ENCODE results near the gene ASAP3.

Gene ASAP3

DNA sequence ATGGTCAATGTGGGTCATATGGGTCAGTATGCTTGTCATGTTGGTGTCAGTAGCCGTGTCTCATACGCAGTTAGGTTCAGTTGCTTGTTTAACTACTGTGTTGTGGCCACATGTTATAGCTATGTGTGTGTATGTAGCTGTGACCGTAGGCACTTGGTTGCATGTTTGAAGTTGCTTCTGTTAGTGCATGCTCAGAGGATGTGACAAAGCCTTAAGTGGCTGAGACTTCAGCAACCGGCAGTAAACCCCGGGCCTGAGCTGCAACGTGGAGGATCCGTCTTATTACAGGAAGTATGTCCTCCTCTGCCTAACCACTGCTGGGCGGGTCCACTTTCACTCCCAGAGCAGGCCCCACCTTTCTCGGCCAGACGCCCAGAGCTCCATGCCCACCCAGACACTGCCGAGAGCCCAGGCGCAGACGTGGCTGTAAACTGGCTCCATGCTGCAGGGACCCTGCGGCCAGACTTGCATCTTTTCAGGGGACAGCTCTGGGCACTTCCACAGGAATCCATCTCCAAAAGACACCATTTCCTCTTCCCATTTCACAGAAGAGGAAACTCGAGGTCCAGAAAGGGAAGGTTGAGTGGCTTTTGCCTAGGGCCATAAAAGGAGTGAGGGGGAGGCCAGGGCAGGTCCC is 61.6 kb downstream of the ASAP3 start:
- DNase-seq: peak; percentile 75

DNA sequence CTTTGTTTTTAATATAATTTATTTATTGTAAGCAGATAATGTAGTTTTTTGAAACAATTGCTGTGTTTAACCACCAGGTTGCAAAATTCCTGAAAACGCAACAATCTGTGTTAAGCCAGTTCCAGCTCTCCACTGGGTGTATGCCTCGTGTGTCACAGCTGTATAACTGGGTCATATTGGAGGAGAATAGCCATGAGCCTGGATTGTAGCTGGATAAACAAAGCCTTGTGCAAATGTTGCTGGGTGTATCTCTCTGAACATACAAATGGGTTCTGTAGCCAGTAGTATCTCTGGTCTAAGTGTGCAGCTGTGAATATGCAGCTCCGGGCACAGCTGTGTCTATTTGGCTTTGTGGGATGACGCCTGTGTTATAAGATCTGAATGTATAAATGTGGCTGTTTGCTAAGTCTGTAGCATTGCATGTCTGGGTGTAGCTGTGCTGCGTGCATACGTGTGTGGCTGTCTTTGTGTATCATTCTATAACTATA is 62.2 kb downstream of the ASAP3 start:
- no peak for DNase-seq

DNA sequence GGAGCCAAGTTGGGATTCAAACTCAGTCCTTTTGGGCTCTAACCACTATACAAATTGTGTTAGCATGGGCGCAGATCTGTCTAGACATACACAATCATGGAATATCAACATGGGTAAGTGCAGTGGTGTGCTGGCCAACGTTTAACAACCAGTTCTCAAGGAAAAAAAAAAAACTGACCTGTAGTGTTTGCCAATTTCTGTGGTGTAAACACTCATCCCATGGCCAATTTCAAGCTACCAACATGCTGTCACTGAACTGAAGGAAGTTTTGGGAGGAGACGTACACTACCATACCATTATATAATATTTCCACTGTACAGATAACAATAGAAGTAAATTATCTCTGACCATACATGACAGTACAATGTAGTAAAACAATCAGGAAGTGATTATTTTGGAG is 62.6 kb downstream of the ASAP3 start:
- no peak for DNase-seq

DNA sequence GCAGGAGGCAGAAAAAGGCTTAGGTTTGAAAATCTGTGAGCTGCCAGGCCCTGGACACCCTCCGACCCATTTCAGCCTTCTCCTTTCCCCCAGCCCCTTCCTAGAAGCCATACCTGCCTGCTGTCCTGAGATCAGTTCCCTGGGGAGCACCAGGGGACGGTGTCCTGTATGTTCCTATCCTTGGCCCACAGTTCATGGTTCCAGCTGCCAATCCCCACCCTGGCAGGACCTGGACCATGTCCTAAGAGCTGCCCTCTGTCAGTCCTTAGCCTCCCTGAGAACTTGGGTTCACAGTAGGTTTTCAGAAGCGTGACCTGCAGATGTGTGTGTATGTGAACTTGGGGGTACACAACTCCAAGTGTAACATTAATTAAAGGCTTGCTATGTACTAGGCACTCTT is 63.2 kb downstream of the ASAP3 start:
- no peak for DNase-seq

DNA sequence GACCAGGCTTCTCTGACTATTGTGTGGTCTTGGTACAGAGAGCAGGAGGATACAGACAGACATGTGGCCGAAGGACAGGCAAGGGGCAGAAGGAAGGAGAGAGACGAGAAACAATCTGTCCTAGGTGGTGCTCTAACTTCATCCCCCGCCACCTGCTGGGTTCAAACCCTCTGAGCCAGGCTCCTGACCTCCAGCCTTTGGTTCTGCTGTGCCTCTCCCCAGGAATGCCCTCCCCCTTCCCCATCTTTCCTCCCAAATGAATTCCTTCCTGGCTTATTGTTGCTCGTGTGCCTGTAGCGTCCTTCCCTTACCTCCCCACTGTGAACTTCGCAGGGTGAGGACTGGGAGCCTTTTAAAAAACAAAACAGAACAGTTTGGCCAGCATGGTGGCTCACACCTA is 64.8 kb downstream of the ASAP3 start:
- DNase-seq: no peak

DNA sequence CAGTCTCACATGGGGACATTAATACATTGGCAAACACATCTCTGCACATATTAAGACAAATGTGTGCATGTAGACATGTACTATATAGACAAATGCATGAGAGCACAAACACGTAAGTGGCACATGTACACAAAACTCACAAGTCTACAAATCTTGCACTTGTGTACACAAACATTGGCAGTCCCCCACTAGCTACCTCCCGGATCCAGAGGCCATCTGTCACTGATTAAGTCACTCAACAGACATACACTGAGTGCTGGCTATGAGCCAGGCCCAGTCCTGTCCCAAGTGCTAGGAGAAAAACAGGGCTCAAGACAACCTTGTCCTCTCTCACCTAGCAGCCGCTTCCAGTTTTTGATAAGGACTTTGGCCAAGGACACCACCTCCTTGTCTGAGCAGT is 66.4 kb downstream of the ASAP3 start:
- DNase-seq: no peak

DNA sequence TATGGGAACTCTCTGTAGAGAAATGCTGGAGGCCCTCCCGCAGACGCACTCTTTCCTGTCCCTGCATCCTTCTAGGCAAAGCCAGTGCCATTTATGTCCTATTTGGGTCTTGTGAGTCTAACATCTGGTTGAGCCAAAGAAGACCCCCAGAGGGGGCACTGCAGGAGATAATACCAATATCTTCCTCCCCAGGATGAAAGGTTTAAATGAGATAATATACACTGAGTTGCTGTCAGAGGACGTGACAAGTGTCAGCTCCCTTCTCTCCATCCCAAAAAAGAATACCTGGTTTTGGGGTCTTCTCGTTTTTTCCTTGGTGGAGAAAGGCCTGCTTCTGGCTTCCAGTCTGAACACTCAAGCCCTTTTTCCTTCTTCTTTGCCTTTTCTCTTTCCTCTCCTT is 67.0 kb downstream of the ASAP3 start:
- no peak for DNase-seq

DNA sequence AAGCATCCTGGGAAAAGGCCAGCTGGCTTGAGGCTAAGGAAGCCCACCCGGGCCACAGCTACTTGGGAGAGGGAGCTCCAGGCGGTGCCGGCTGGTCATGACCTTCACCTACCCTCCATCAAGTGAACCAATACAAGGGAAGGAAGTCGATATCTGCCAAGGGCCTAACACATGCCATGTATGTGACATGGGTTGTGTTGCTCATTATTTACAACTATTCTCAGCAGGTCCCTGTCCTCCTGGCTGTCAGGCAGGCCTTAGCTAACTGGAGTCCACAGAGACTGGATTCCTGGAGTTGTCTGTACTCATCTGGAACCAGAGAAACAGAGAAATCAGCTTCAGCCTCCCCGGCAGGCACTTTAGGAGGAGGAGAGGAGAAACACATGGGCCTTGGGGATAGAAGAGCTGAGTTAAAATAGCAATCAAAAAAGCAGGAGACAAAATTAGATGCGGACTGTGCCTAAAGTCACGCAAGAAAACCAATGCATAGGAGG is 75.1 kb downstream of the ASAP3 start:
- no peak for DNase-seq

DNA sequence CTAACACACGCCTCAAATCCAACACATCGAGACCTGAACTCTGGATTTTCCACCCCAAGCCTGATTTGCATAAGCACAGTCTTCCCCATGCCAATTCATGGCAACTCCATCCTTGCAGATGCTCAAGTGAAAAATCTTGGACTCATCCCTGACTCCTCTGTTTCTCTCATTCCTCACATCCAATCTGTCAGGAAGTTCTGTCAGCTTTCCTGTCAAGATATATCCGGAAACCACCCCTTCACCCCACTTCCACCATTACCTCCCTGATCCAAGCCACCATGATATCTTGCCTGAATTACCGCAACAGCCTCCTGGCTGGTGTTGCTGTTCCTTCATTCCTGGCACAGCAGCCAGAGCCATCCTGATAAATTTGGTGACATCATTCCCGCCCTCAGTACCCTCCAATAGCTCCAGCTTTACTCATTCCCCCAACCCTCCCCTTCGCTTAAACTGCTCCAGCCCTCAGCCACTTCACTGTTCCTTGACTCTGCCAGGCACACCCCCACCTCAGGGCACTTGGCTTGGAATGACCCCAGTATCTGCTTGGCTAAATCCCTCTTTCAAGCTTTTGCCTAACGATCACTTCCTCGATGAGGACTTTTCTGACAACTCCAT is 76.9 kb downstream of the ASAP3 start:
- no peak for DNase-seq

DNA sequence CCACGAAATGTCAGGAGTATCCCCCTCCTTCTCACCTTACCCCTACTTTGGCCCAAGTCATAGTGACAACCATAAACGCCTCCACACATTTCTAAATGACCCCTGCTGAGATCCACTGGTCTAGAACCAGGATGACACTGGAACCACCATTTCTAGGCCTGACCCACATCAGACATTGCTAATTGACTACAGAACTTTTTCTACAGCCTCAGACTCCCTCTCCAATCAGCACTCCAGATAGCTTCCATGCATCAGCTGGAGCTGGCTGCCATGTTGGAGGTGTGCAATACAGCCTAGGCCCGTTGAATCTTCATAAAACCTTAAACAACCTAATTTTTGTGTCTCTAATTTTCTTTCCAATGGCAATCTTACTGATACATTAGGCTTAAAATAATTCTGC is 78.0 kb downstream of the ASAP3 start:
- no peak for DNase-seq

DNA sequence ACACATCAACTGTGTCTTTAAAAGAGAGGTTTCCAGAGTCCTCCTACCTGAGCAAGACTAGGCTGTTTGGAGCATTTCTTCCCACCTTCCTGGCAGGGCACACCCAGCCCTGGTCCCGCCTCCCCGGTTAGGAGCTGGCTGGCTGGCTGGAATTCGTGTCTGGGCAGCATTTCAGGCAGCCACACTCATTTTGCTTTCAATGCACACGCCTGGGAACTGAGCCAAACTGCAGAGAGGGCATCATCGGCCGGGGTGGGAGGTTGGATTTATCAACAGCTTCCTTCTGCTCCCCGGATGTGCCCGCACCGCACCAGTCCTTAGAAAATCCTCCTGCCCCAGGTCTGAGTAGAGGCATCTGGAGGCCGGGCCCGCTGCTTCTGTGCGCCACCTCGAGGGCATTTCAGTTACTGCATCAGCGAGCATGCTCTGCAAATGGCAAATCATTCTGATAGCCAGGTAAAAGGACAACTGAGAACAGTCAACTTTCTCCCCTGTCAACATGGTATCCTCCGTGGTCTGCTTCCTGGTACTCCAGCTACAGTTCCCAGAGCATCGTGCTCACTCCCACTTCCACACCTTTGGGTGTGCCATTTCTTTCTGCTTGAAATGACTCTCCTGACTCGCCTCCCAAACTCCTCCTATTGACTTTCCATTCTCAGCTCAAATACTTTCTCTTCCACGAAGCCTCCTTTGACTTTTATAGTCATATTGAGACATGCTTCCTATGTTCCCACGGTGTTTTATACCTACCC is 80.1 kb downstream of the ASAP3 start:
- DNase-seq: peak; percentile 95

DNA sequence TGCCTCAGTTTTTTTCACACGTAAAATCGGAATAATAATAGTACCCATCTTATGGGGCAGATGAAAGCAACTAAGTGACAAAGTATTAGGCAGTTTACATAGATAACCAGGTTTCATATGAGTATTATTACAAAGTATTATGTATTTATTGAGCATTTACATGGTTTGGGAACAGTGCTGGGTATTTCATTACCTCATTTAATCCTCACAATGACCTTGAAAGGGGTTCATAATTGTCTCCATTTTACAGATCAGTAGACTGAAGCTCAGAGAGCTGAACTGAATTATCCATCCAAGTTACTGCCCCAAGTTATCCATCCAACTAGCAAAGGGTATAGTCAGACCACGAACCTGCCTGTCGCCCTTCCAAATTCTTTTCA is 80.6 kb downstream of the ASAP3 start:
- DNase-seq: no peak

DNA sequence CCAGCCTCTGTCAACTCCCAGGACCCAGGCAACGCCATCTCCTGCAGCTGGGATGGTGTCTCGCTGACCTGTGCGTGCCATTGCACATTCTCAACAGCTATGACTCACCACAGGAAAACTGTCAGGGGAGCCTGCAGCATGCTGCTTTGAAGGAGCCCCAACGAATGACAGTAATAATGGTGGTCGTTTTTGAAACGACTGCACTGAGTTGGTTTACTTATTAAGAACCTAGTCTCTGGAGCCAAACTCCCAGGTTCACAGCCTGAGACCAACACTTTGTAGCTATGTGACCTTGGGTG is 81.0 kb downstream of the ASAP3 start:
- no peak for DNase-seq

DNA sequence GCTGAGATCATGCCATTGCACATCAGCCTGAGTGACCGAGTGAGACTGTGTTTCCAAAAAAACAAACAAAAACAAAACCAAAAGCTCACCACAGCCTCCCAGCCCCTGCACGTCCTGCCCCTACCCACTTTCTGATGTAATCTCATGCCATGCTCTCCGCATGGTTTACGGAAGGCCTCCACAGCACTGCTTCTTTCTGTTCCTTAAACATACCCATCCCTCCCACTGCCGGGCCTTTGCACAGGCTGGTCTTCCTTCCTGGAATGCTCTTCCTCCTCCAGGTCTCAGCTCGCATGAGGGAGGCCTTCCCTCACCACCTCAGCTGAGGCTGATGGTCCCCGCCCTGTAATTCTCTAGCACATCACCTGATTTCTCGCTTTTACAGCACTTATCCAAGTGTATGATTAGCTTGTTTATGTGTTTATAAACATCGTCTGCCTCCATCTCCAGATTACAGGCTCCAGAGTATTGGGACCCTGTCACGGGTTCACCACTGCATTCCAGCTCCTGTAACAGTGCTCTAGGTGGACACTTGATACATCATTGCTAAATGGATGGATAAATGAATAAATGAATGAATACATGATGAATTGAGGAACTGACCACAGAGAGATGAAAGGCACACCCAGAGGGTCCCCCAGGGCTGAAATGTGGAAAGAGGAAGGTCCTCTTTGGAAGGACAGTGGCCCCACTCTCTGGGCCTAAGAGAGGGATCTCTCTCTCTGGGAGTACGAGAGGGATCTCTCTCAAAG is 81.5 kb downstream of the ASAP3 start:
- DNase-seq: no peak

DNA sequence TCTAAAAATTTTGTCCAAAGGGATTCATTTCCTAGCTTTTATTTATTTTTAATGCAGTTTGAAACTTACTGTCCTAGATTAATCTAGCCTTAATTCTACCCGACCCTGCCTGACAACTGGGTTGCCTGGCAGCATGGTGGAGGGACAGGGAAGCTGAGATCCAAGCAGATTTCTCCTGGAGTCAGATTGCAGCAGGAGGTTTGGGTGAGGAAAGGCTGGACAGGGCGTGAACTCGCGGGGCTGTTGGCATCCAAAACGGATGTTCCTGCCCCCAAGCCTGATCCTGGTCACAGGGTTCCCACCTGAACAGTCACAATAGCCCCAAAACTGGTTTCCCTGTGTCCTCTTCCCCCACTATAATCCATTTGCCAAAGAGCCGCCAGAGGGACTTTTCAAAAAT is 82.7 kb downstream of the ASAP3 start:
- no peak for DNase-seq

DNA sequence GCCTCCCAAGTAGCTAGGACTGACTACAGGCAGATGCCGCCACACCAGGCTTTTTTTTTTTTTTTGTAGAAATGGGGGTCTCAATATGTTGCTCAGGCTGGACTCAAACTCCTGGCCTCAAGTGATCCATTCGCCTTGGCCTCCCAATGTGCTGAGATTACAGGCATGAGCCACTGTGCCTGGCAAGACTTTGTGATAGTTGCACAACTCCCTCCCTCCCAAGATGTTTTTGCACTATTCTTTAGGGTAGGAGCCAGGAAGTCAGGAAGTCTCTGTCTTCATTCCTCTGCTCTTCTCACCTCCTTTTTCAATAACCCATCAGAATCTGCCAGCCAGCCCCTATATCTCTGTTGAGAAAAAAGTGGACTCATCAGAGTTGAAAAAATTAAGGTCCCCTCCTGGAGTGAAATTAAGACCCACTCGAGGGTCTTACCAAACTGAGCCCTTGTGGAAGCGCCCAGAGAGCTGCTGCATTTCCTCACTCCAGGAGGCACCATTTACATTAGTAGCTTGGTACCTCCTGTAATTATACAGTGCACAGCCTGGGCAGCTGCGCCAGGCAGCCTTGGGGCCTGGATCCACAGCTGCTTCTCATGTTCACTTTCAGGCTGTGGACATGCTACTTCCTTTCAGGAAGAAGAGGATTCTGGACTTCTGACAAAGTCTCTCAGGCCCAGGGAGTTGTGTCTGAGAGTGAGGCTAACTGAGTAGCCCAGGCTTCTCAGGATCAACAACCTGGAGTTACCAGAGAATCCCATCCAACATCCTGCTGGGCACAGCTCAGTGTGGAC is 83.5 kb downstream of the ASAP3 start:
- DNase-seq: no peak

DNA sequence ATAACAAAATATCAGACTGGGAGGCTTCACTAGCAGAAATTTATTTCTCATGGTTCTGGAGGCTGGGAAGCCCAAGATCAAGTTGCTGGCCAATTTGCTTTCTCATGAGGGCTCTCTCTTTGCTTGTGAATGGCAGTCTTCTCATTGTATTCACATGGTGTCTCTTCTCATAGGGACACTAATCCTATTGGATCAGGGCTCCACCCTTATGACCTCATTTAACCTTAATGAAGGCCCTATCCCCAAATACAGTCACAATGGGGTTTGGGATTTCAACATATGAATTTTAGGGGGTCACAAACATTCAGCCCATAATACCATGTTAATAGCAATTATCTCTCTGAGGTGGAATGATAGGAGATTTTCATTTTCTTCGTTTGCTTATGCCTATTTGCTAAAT is 84.8 kb downstream of the ASAP3 start:
- DNase-seq: no peak

DNA sequence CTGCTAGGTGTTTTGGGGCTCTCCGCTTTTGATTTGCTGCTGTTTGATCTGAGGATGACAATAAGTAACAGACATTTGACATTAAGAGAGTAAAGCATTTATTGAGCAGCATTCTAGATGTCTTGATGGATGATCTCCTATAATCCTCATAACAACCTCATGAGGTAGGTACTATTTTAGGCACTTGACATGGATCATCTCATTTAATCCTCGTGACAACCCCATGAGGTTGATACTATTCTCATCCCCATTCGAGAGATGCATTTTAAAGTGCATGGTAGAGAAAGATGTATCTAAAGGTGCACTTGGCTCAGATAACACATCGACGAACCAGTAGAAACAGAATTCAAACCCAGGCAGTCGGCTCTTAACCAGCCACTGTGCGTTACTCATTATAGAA is 86.1 kb downstream of the ASAP3 start:
- DNase-seq: no peak

DNA sequence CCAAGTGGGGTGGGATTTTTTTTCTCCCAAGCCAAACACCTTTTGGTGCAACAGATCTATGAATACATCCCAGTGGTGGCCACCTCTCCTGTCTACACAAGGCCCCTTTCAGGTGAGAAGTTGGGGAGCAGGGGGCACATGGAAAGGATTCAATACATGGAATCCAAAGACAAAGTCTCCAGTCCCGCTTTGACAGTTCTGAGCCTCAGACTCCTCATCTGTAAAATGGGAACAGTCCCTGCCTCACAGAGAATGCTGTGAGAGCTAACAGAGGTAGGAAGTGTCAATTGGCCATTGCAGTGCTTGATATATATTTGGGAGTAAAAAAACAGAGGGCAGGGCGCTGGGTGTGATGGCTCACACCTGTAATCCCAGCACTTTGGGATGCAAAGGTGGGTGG is 87.6 kb downstream of the ASAP3 start:
- DNase-seq: no peak

DNA sequence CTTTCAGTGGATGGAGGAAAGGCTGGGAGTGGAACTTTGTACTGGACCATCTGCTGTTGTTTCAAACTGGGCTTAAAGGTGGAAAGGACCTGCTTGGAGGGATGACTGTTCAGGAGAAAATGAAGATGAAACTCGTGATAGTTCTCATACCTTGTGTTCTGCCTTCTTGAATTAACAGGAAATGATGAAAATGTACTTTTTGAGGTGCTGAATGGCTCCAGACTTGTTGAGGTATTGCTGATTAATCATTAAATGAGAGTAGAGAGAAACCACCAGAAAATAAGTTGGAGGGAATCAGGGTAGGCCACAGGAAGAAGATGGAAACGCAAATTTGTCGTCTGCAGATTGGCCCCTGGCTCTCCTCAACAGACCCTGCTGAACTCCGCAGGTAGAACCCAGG is 88.1 kb downstream of the ASAP3 start:
- no peak for DNase-seq

DNA sequence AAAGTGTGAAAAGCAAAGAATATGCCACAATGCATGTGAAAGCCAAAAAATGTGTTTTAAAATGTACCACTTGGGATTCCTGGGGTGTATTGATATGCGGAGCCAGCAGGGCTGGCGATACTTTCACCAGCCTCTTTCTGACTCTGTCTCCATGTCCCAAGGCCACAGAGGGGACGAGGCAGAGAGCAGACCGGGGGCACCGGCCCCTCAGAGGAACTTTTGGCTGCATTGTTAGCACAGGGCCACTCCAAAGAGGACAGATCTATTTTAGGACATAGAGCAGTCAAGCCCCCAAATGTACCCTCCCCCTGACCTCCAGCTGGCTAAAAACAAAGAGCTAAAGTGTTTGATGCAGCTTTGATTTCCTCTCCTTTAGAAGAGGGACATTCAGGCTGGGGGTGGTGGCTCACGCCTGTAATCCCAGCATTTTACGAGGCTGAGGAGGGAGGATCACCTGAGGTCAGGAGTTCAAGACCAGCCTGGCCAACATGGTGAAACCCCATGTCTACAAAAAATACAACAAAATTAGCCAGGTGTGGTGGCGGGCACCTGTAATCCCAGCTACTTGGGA is 88.7 kb downstream of the ASAP3 start:
- no peak for DNase-seq

DNA sequence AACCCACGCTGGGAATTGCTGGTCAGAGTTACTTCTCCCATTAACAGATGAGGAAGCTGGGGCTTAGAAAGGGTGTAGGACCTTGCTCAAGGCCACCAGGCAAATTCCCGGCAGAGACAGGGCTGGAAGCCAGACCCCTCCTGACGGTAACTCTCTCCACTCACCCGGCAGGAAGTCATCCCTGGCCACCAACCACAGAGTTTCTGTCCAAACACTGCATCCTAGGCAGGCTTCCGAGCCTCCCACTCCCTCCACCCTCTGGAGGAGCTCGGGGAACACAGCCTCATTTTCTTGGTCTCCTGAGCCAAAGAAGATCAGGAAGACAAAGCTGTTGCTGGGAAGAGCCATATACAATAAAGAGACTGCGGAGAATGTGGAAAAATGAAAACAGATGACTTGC is 89.3 kb downstream of the ASAP3 start:
- no peak for DNase-seq

DNA sequence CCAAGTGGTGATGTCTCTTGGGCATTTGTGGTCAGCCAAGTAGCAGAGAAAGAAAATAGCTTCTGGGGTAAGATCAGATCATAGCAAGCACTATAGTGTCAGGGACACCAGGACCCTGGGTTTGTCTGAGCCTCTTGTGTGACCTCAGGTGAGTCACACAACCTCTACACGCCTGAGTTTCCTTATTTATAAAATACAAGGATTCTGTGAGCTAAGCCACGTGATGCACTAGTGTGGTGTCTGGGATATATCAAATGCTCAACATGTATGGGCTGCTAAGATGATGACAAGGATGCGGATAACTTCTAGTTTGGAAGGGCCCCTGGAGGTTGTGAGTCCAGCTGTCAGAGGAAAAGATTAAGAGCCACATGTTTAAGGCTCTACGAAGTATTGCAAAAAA is 89.8 kb downstream of the ASAP3 start:
- DNase-seq: no peak

Data from activated CD8-positive, alpha-beta memory T cell treated with anti-CD3 and anti-CD28 coated beads for 24 hours (primary cell).